ENCODE results near the gene ASXL1.

DNA sequence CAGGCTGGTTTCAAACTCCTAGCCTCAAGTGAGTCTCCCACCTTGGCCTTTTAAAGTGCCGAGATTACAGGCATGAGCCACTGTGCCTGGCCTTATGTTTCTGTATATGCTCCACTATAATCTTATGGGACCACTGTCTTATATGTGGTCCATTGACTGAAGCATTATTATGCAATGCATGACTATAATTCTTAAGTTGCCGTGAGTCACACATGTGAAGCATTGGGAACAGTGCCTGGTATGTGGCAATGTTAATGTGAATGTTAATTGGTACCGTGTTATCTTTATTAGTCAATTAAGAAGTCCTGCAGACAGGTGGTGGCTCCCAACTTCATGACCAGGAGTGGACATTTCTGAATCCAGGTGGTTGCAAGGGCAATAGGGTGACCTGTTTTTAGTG, 14.7 kb upstream of the ASXL1 start:
- TF ChIP-seq, protein P1, sequence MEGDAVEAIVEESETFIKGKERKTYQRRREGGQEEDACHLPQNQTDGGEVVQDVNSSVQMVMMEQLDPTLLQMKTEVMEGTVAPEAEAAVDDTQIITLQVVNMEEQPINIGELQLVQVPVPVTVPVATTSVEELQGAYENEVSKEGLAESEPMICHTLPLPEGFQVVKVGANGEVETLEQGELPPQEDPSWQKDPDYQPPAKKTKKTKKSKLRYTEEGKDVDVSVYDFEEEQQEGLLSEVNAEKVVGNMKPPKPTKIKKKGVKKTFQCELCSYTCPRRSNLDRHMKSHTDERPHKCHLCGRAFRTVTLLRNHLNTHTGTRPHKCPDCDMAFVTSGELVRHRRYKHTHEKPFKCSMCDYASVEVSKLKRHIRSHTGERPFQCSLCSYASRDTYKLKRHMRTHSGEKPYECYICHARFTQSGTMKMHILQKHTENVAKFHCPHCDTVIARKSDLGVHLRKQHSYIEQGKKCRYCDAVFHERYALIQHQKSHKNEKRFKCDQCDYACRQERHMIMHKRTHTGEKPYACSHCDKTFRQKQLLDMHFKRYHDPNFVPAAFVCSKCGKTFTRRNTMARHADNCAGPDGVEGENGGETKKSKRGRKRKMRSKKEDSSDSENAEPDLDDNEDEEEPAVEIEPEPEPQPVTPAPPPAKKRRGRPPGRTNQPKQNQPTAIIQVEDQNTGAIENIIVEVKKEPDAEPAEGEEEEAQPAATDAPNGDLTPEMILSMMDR (IDR thresholded peaks at IDR 0.05; ENCODE audit: low read length), result no peak
- TF ChIP-seq EZH2 (IDR thresholded peaks at IDR 0.05; ENCODE audit: borderline replicate concordance, low read length), result no peak
